AG04449 (cell line): Measurements from ENCODE around the gene ST6GALNAC4.

Experiments
- CTCF ChIA-PET: fragments of 350-600 bp; formaldehyde crosslinking; extraction: SDS; loops from one replicate; lab custom pipeline; 2021; ENCODE audit warnings: antibody characterized with exemption; lab: Yijun Ruan, JAX
- POLR2A ChIA-PET: fragments of 400-600, 350-600 bp; formaldehyde crosslinking; extraction: SDS; loops from one replicate; lab custom pipeline; 2020; ENCODE audit warnings: antibody characterized with exemption, inconsistent platforms; lab: Yijun Ruan, JAX
- DNase-seq: peaks from one replicate; pipeline ENCODE4 v3.0.0-alpha.2; 2010; ENCODE audit warnings: low read depth, low spot score
- H3K4me3 ChIP-seq: 2 replicates; pipeline ENCODE4 v1.5.1; 2011; ENCODE audit warnings: low read depth, mild to moderate bottlenecking, control low read depth, low read length
- TF ChIP-seq, protein P1 (sequence below): IDR thresholded peaks from one replicate; pipeline ENCODE4 v1.5.1; 2011; ENCODE audit warnings: mild to moderate bottlenecking, moderate library complexity, low read length, control low read depth, inconsistent platforms; ENCODE audit not compliant: insufficient read depth; ENCODE audit errors: missing control alignments

Gene ST6GALNAC4

DNA sequence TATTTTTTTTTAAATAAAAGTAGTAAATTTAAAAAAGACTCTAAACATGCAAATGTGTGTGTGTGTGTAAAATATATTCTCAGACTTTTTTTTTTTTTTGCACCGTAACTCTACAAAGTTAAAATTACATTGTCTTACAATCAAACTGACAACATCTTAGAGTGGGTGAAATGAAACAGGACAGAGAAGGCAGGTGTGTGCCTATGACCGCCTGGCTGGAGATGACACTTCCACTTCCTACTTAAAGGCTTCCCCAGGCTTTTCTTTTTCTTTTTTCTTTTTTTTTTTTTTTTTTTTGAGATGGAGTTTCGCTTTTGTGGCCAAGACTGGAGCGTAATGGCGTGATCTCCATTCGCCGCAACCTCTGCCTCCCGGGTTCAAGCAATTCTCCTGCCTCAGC, 36.7 kb downstream of the ST6GALNAC4 start:
- ChIA-PET POLR2A (no interaction called here), CTCF (interaction anchor here (1.5 to 3.6 kb wide), 2 partner anchors 10 to 19 kb away, joined by 4 to 29 read pairs; no protein-coding TSS in a partner anchor)
- H3K4me3 ChIP-seq, result no peak overlapping the region
- TF ChIP-seq, protein P1, sequence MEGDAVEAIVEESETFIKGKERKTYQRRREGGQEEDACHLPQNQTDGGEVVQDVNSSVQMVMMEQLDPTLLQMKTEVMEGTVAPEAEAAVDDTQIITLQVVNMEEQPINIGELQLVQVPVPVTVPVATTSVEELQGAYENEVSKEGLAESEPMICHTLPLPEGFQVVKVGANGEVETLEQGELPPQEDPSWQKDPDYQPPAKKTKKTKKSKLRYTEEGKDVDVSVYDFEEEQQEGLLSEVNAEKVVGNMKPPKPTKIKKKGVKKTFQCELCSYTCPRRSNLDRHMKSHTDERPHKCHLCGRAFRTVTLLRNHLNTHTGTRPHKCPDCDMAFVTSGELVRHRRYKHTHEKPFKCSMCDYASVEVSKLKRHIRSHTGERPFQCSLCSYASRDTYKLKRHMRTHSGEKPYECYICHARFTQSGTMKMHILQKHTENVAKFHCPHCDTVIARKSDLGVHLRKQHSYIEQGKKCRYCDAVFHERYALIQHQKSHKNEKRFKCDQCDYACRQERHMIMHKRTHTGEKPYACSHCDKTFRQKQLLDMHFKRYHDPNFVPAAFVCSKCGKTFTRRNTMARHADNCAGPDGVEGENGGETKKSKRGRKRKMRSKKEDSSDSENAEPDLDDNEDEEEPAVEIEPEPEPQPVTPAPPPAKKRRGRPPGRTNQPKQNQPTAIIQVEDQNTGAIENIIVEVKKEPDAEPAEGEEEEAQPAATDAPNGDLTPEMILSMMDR, result no peak
- no peak for DNase-seq

DNA sequence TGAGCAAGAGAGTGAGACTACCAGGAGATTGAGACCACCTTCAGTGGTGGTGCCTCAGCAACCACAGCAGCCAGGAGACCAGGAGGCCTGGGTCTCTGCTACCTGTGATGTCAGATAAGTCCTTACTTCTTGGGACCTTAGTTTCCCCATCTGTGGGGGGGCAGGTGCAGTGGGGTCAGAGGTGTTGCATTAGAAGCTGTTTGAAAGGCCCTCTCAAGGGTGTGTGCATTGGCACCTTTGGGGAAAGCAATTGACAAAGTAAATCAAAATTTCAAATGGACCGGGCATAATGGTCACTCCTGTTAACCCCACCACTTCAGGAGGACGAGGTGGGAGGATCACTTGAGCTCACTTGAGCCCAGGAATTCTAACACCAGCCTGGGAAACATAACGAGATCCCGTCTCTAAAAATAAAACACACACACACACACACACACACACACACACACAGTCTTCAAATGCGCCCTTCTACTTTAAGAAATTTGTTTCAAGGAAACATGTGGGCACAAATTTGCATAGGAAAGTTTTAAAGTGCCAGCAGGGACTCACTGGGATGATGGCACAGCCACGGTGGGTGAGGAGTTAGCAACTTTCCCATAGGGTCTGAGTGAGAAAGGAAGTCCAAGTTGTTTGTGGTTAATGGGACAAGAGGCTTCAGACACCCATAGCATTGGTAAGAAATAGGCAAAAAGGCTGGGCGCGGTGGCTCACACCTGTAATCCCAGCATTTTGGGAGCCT, 38.0 kb downstream of the ST6GALNAC4 start:
- CTCF ChIA-PET, result interaction anchor here (1.0 to 1.1 kb wide), 3 partner anchors 9 to 64 kb away, joined by 3 to 5 read pairs (median 3); no protein-coding TSS in a partner anchor
- H3K4me3 ChIP-seq, result no peak overlapping the region
- DNase-seq, result no peak
- TF ChIP-seq, protein P1, result no peak
- POLR2A ChIA-PET, result interaction anchor here (1.1 kb wide), 1 partner anchor 8 kb away, joined by 3 read pairs; no protein-coding TSS in a partner anchor

DNA sequence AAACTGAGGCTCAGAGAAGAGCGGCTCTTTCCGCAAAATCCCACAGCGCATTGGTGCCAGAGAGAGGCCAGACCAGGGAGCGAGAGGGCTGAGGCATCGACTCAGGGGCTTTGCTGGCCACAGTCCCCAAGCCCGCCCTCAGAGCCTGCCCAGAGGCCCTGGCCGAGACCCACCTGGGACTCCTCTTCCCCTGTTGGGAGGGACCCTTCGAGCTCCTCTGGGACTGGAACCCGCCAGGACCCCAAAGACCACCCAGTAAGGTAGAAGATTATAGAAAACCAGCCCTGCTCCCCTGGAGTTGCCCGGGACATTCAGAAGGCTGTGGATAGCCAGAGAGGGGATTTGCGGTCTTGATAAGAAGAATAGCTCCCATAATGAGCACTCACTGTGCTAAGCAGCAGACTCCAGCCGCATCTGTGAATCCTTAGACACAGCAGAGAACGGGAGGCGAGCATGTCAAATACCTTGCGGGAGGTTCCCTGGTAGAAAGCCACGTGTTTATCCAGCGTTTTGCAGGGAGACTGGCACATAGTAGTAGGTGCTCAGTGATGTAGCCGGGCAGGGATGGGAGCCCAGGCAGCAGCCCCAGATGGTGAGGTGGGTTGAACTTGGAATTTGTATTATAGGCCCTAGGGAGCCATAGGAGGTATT, 38.7 kb downstream of the ST6GALNAC4 start:
- no peak for DNase-seq
- TF ChIP-seq, protein P1, result no peak
- CTCF ChIA-PET, result interaction anchor here (1.0 to 1.1 kb wide), 3 partner anchors 9 to 65 kb away, joined by 3 to 5 read pairs (median 3); no protein-coding TSS in a partner anchor
- H3K4me3 ChIP-seq, result peak overlapping the region; percentile 66
- POLR2A ChIA-PET, result interaction anchor here (0.8 to 1.1 kb wide), 2 partner anchors 9 to 20 kb away, joined by 3 to 4 read pairs; no protein-coding TSS in a partner anchor

DNA sequence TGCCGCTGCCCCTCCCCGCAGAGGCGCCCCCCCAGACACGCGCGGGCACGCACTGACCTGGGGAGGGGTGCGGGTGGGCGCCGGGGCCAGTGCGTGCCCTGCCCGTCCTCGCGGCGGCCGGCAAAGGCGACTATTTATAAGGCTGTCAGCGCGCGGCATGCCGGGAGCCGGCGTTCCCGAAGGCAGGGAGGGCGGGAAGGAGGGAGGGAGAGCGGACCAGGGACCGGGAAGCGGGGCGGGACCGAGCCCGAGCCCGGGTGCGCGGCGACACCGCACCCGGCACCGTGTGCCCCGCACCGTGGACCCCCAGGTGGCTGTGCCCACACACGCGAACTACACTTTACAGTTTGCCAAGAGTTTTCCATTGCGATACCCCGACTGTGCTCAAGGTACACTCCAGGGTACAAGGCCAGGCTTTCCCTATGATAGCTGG, 39.3 kb downstream of the ST6GALNAC4 start, which contains the start of gene AK1:
AK1 (minus strand) TSS at position 110 of the 433 bp plus-strand sequence. CDS start 3,058 bp downstream, outside the sequence.
- DNase-seq, result no peak
- POLR2A ChIA-PET, result interaction anchor here (0.5 to 0.8 kb wide), 2 partner anchors 21 to 75 kb away, joined by 4 to 5 read pairs; partner anchors contain the start of gene FPGS
- TF ChIP-seq, protein P1, result no peak
- CTCF ChIA-PET, result interaction anchor here (1.0 to 1.2 kb wide), 3 partner anchors 8 to 143 kb away, joined by 3 read pairs; partner anchors contain the start of gene TOR2A
- peak within 1 kb of the TSS; percentile 66 for H3K4me3 ChIP-seq

DNA sequence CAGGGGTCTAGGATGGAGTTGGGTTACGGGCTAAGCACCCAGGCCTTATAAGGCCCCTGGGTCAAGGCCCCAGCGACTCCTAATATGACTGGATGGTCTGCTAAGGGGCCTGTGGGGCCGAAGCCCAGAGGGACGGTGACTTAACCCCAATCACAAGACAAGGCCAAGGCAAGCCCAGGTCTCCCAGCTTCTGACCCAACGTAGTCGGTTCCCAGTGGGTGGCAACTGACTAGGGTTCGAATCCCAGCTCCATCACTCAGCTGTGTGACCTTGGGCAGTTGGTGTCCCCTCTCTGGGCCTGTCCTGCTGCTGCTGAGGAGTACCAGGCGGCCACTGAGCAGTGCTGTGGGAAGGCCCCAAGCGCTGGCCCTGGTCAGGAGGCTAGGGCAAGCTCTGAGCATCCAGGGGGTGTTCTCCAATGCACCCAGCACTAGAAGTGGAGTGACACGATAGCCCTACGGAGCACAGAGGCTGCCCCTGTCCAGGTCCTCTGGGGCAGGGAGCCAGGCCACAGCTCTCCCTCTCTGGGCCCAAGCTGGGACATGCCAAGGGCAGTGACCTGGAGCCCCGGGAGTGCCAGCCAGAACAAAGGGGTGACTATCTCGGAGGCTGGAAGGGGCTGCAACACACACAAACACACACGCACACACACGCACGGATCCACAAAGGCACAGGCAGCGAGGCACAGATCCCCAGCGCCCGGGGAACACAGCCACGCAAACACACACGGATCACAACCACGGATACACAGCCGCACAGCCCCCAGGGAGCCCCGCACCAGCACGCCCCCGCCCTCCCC, 39.9 kb downstream of the ST6GALNAC4 start:
- no peak for DNase-seq
- H3K4me3 ChIP-seq, result peak overlapping the region; percentile 66
- TF ChIP-seq, protein P1, result no peak
- POLR2A ChIA-PET, result interaction anchor here (0.5 kb wide), 1 partner anchor 74 kb away, joined by 5 read pairs; the partner anchor contains the start of gene FPGS
- CTCF ChIA-PET, result interaction anchor here (1.2 kb wide), 1 partner anchor 142 kb away, joined by 3 read pairs; the partner anchor contains the start of gene TOR2A
